Calu3 (cell line): ENCODE measurements around the gene PCP4L1. TPM values are rescaled to one million over a fixed set of nuclear protein-coding genes. Genes with fewer than 3 reads are reported as not detected.

Experiments
- BruUV-seq: library from RNA; stranded (reverse); fragments of 400-500 nt; replicated peaks from 2 replicates; lab custom pipeline; 2021; lab: Mats Ljungman, UMichigan
- CTCF ChIA-PET: fragments of 300-600 bp; sonication (Branson Sonifier 250); formaldehyde crosslinking; loops from one replicate; lab custom pipeline; 2022; ENCODE audit warnings: antibody characterized with exemption; lab: Charles Lee
- DNase-seq: peaks from one replicate; pipeline ENCODE4 v3.0.0; 2022
- H3K27ac Mint-ChIP-seq: one replicate; pipeline ENCODE4 v1.8.0; 2022; ENCODE audit warnings: mixed read lengths; ENCODE audit not compliant: unreplicated experiment
- H3K27me3 Mint-ChIP-seq: one replicate; pipeline ENCODE4 v1.8.0; 2022; ENCODE audit warnings: mixed read lengths; ENCODE audit not compliant: unreplicated experiment
- H3K36me3 Mint-ChIP-seq: one replicate; pipeline ENCODE4 v1.8.0; 2022; ENCODE audit warnings: mild to moderate bottlenecking, moderate library complexity, mixed read lengths; ENCODE audit not compliant: insufficient read depth, unreplicated experiment
- H3K4me1 Mint-ChIP-seq: one replicate; pipeline ENCODE4 v1.8.0; 2022; ENCODE audit warnings: mild to moderate bottlenecking, low read depth, mixed read lengths; ENCODE audit not compliant: unreplicated experiment
- H3K4me3 Mint-ChIP-seq: one replicate; pipeline ENCODE4 v1.8.0; 2022; ENCODE audit warnings: mild to moderate bottlenecking, low read depth, moderate library complexity, mixed read lengths; ENCODE audit not compliant: unreplicated experiment
- H3K9me3 Mint-ChIP-seq: one replicate; pipeline ENCODE4 v1.8.0; 2022; ENCODE audit warnings: low read depth, mixed read lengths; ENCODE audit not compliant: unreplicated experiment
- CTCF ChIP-seq: fragments of 200-600 bp; IDR thresholded peaks from one replicate; pipeline ENCODE4 v1.8.0; 2022; ENCODE audit warnings: antibody characterized with exemption; ENCODE audit not compliant: unreplicated experiment
- intact Hi-C: fragments of 100-400 bp; cut with micrococcal nuclease; formaldehyde crosslinking; loops from one replicate; pipeline ENCODE4 v1.10.0; 2022; ENCODE audit not compliant: unreplicated experiment
- total RNA-seq: library from RNA; stranded (reverse); gene quantifications from 2 replicates; pipeline ENCODE4 v1.2.3, GENCODE V29; 2022

PCP4L1 gene
- total RNA-seq, 1 experiment from 2014 or later, result not detected

GRCh38 chr1:161233102-161233501, 25.4 kb upstream of the PCP4L1 start:
- BruUV-seq, result no TSS peak
- intact Hi-C loops, result no loop called here
- H3K36me3 Mint-ChIP-seq, result no peaks in the 10 kb centered on the region
- H3K27ac Mint-ChIP-seq, result no peak overlapping the region
- no peaks in the 10 kb centered on the region for H3K9me3 Mint-ChIP-seq
- no peak overlapping the region for H3K4me3 Mint-ChIP-seq
- no peaks in the 10 kb centered on the region for H3K4me1 Mint-ChIP-seq
- TF ChIP-seq CTCF, result no peak
- DNase-seq, result no peak
- CTCF ChIA-PET, result no interaction called here
- H3K27me3 Mint-ChIP-seq, result peaks cover 16% of the 10 kb centered on the region

DNA sequence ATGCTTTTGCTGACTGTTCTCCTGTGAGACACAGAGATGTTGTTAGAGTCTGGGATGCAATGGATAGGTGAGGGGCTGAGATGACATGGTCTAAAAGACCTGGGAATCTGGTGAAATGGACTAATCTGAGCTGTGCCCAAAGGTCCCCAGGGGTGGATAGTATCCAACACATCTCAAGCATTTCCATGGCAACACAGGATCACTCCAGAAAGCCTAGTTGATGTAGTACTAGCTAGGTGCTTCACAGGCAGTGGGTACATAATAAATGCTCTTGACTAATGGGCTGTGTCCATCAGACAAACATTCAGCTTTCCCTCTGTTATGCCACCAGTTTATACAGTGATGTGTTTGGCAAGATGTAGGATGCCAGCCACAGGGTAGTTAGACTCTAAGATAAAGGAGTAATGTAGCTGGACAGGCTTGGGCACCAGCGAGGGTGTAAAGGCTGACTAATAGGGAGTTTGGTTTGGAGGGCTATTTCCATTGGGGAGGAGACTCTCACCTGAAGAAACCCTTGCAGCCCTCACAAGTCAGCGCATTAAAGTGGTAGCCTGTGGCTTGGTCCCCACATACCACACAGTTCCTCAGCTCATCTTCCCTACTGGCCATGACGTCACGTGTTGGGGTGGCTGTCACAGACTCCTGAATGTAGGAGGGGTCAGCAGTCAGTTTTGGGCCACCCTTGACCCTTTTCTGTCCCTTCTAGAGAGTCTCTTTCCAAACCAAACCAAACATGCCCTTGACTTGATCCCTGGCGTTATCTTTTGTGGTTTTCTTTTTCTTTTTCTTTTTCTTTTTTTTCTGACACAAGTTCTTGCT, 22.4 kb upstream of the PCP4L1 start:
- no peak for TF ChIP-seq CTCF
- CTCF ChIA-PET, result interaction anchor here (0.7 to 1.1 kb wide), 2 partner anchors 24 to 146 kb away, joined by 3 read pairs; no protein-coding TSS in a partner anchor
- no peak for DNase-seq
- Mint-ChIP-seq H3K4me1 (no peaks in the 10 kb centered on the region), H3K27me3 (peaks cover 34% of the 10 kb centered on the region), H3K9me3 (no peaks in the 10 kb centered on the region), H3K27ac (no peak overlapping the region), H3K36me3 (no peaks in the 10 kb centered on the region), H3K4me3 (no peak overlapping the region)
- intact Hi-C loops, result no loop called here
- no TSS peak for BruUV-seq

DNA sequence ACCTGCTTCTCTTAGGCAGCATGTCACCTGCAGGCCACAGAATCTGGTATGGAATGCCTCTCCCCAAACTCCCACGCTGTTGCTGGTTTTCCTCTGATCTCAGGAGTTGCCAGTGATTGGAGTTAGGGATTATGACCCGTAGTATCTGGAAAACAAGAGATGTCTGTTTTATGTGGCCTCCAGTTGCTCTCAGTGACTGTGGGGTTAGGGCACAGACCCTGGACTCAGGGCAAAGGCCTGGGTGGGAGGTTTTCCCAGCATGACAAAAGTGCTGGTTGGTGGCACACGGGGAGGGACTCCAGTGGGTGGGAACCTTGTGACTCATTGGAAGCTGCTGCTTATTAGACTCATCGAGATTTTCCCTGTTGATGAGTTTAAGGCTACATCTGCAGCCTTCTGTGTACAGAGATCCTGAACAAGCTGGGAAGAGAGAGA, 20.5 kb upstream of the PCP4L1 start, which contains the start of gene NR1I3:
TSS of gene NR1I3 (minus strand) at position 165 of the 435 bp plus-strand sequence. CDS start 1,638 bp downstream, outside the sequence.
- Mint-ChIP-seq H3K36me3 (no peaks in the 10 kb centered on the region), H3K27me3 (peaks cover 49% of the 10 kb centered on the region), H3K4me3 (no peak within 1 kb of the TSS), H3K27ac (no peak within 1 kb of the TSS), H3K9me3 (no peaks in the 10 kb centered on the region), H3K4me1 (no peaks in the 10 kb centered on the region)
- DNase-seq, result no peak
- no peak for TF ChIP-seq CTCF
- intact Hi-C loops, result no loop called here
- no TSS peak for BruUV-seq
- CTCF ChIA-PET, result interaction anchor here (1.3 kb wide), 1 partner anchor 13 kb away, joined by 4 read pairs; the partner anchor contains the start of gene TOMM40L

GRCh38 chr1:161241682-161242081, 16.9 kb upstream of the PCP4L1 start:
- Mint-ChIP-seq H3K4me1 (no peaks in the 10 kb centered on the region), H3K36me3 (no peaks in the 10 kb centered on the region), H3K4me3 (no peak overlapping the region), H3K27me3 (peaks cover 36% of the 10 kb centered on the region), H3K9me3 (no peaks in the 10 kb centered on the region), H3K27ac (no peak overlapping the region)
- no peak for DNase-seq
- BruUV-seq, result no TSS peak
- intact Hi-C loops, result no loop called here
- TF ChIP-seq CTCF, result no peak
- CTCF ChIA-PET, result no interaction called here
